GM12878 (cell line): ENCODE measurements around the gene FKBP8. TPM values are rescaled to one million over a fixed set of nuclear protein-coding genes. Genes with fewer than 3 reads are reported as not detected.

Experiments
- ATAC-seq: fragments of 200-7000 bp; cut with Tn5 transposase; 3 replicates; pipeline ENCODE4 v1.9.1; 2020; ENCODE audit warnings: mild to moderate bottlenecking, moderate library complexity
- BruUV-seq: library from RNA; stranded (reverse); fragments of 400-500 nt; replicated peaks from 2 replicates; lab custom pipeline; 2021; lab: Mats Ljungman, UMichigan
- CTCF ChIA-PET: fragments of 300-600 bp; sonication (Branson Sonifier 250); formaldehyde crosslinking; extraction: SDS; loops from one replicate; lab custom pipeline; 2021; ENCODE audit warnings: inconsistent platforms; lab: Yijun Ruan, JAX
- POLR2A ChIA-PET: fragments of 350-600 bp; formaldehyde crosslinking; extraction: SDS; loops from one replicate; lab custom pipeline; 2021; ENCODE audit warnings: inconsistent platforms; lab: Charles Lee
- RAD21 ChIA-PET: fragments of 300-600 bp; sonication (Branson Sonifier 250); formaldehyde crosslinking; loops from one replicate; lab custom pipeline; 2023; ENCODE audit warnings: antibody characterized with exemption; ENCODE audit not compliant: unreplicated experiment; lab: Charles Lee
- SMC1A ChIA-PET: fragments of 300-600 bp; sonication (Branson Sonifier 250); formaldehyde crosslinking; loops from one replicate; lab custom pipeline; 2023; ENCODE audit not compliant: unreplicated experiment, uncharacterized antibody; lab: Charles Lee
- DNase-seq: peaks from one replicate; pipeline ENCODE4 v3.0.0-alpha.2; 2011; ENCODE audit warnings: low read depth, low spot score
- FAIRE-seq: peaks from 3 replicates; lab custom pipeline; 2011; peaks lifted over from hg19 to GRCh38; lab: Jason Lieb, UNC
- H2AFZ ChIP-seq: 2 replicates; pipeline ENCODE4 v1.6.0; 2011; ENCODE audit warnings: low read depth, low read length, control low read depth; ENCODE audit not compliant: control insufficient read depth
- H3K27ac ChIP-seq: 2 replicates; pipeline ENCODE4 v1.5.1; 2011; ENCODE audit warnings: control low read depth; ENCODE audit not compliant: control insufficient read depth, insufficient read depth
- H3K27me3 ChIP-seq, 2 experiments: replicated peaks in 1 of 2; 2 replicates each; pipeline versions ENCODE4 v1.6.0 to v1.6.1; 2011; ENCODE audit warnings: low read length in 1 of 2; ENCODE audit not compliant: control insufficient read depth in 2 of 2, insufficient read depth in 2 of 2
- H3K36me3 ChIP-seq, 2 experiments: 2 replicates each; pipeline ENCODE4 v1.5.1; 2011; ENCODE audit warnings: low read length in 1 of 2; ENCODE audit not compliant: control insufficient read depth in 2 of 2, insufficient read depth in 2 of 2
- H3K4me1 ChIP-seq: 2 replicates; pipeline ENCODE4 v1.6.1; 2011; ENCODE audit warnings: mild to moderate bottlenecking, low read length, moderate library complexity, mixed read lengths; ENCODE audit not compliant: control insufficient read depth, insufficient read depth
- H3K4me2 ChIP-seq: 2 replicates; pipeline ENCODE4 v1.6.0; 2011; ENCODE audit warnings: control low read depth; ENCODE audit not compliant: control insufficient read depth, insufficient read depth
- H3K4me3 ChIP-seq: fragments of 200-600 bp; sonication (generic); 2 replicates; pipeline ENCODE4 v1.5.1; 2016
- H3K79me2 ChIP-seq: 2 replicates; pipeline ENCODE4 v1.6.0; 2011; ENCODE audit warnings: low read length; ENCODE audit not compliant: control insufficient read depth, insufficient read depth
- H3K9ac ChIP-seq: 2 replicates; pipeline ENCODE4 v1.8.0; 2011; ENCODE audit warnings: low read length, control low read depth, mixed read lengths; ENCODE audit not compliant: control insufficient read depth, insufficient read depth
- H3K9me3 ChIP-seq: replicated peaks from 3 replicates; pipeline ENCODE4 v1.5.1; 2011; ENCODE audit warnings: mild to moderate bottlenecking, low read length; ENCODE audit not compliant: control insufficient read depth, insufficient read depth
- H4K20me1 ChIP-seq: 2 replicates; pipeline ENCODE4 v1.6.0; 2011; ENCODE audit not compliant: control insufficient read depth, insufficient read depth
- ASH2L ChIP-seq: fragments of 300-600, 200-600 bp; sonication (generic); IDR thresholded peaks from 2 replicates; pipeline ENCODE4 v1.6.1; 2017; ENCODE audit warnings: low read depth, mild to moderate bottlenecking, borderline replicate concordance
- BCL3 ChIP-seq: IDR thresholded peaks from 2 replicates; pipeline ENCODE4 v1.6.1; 2011; ENCODE audit warnings: borderline replicate concordance, low read depth, mild to moderate bottlenecking, moderate library complexity, low read length; ENCODE audit not compliant: insufficient read depth, poor library complexity, severe bottlenecking
- BRCA1 ChIP-seq: IDR thresholded peaks from 2 replicates; pipeline ENCODE4 v1.6.1; 2011; ENCODE audit warnings: low read depth, low read length, improper control_type of control experiment
- EED ChIP-seq: sonication (generic); IDR thresholded peaks from 2 replicates; pipeline ENCODE4 v1.6.1; 2016; ENCODE audit warnings: antibody characterized with exemption, low read depth
- ETV6 ChIP-seq, 2 experiments: fragments of 450-650 bp in 1 of 2; IDR thresholded peaks in 1 of 2; conservative IDR thresholded peaks in 1 of 2; 2 replicates each; pipeline ENCODE4 v1.6.1; 2014; ENCODE audit warnings: antibody characterized with exemption in 1 of 2, borderline replicate concordance in 1 of 2, low read depth in 1 of 2, mild to moderate bottlenecking in 1 of 2, moderate library complexity in 1 of 2
- HDGF ChIP-seq: fragments of 450-650 bp; IDR thresholded peaks from 2 replicates; pipeline ENCODE4 v1.6.1; 2016; ENCODE audit warnings: antibody characterized with exemption
- RCOR1 ChIP-seq: conservative IDR thresholded peaks from 2 replicates; pipeline ENCODE4 v1.6.1; 2012; ENCODE audit warnings: low read depth, low read length, improper control_type of control experiment
- SMAD5 ChIP-seq: IDR thresholded peaks from 2 replicates; pipeline ENCODE4 v1.6.1; 2016; ENCODE audit warnings: antibody characterized with exemption, low read depth
- SP1 ChIP-seq: IDR thresholded peaks from one replicate; pipeline ENCODE4 v1.6.1; 2011; ENCODE audit warnings: low read depth, low read length
- USF1 ChIP-seq: IDR thresholded peaks from 2 replicates; pipeline ENCODE4 v1.6.1; 2011; ENCODE audit warnings: borderline replicate concordance, low read depth, mild to moderate bottlenecking, moderate library complexity, mixed read lengths, low read length; ENCODE audit not compliant: insufficient read depth; ENCODE audit errors: extremely low read length
- WGBS: methylation state at CpG from one replicate; pipeline ENCODE4 v1.1.6; 2016; ENCODE audit warnings: low lambda C conversion rate; ENCODE audit not compliant: insufficient replicate concordance, insufficient coverage; ENCODE audit errors: missing lambda C conversion rate; 5-methylcytosine and 5-hydroxymethylcytosine counted together
- in situ Hi-C: fragments of 300-500 bp; cut with MboI; formaldehyde crosslinking; loops from 9 replicates; pipeline ENCODE4 v1.14.3; 2018; ENCODE audit warnings: mixed read lengths
- intact Hi-C: fragments of 100-400 bp; cut with micrococcal nuclease; formaldehyde crosslinking; loops from one replicate; pipeline ENCODE4 v1.14.2; 2022; ENCODE audit not compliant: unreplicated experiment
- polyA plus RNA-seq, 11 experiments: library from polyadenylated mRNA; depleted of rRNA in 4 of 11; unstranded in 6 of 11; stranded (reverse) in 5 of 11; fragments of >200 nt; fragmentation: Nextera tagmentation in 4 of 11; fragmentation: Illumina TruSeq in 1 of 11; extraction: Ambion mirVana in 4 of 11; extraction: Trizol in 1 of 11; gene quantifications; 1 replicate in 1 of 11; 2 replicates in 10 of 11; pipeline versions ENCODE4 v1.2.1 to v1.2.3, GENCODE V29; 2011 to 2016; ENCODE audit warnings: inconsistent platforms in 2 of 11, missing spikeins in 2 of 11, low read depth in 1 of 11
- total RNA-seq, 4 experiments: library from RNA; depleted of rRNA in 3 of 4; stranded (reverse); fragments of >200 nt in 3 of 4; fragmentation: Illumina TruSeq in 1 of 4; extraction: Trizol in 1 of 4; gene quantifications; 2 replicates each; pipeline versions ENCODE4 v1.2.1 to v1.2.3, GENCODE V29; 2013 to 2021
- TF ChIP-seq, protein P1 (sequence below): fragments of 450-650 bp; IDR thresholded peaks from 2 replicates; pipeline ENCODE4 v1.6.1; 2017; ENCODE audit warnings: mild to moderate bottlenecking

The FKBP8 gene
- total and polyA plus RNA-seq, 10 of the 15 experiments (the other 5 are each of a cell fraction or from before 2014, with no cell fraction given) = 0.13 to 205 (median 95.4) TPM

GRCh38 chr19:18519962-18520847, 23.2 kb downstream of the FKBP8 start (continued):
- TF ChIP-seq BCL3 (no peak), ETV6 (conservative IDR thresholded peaks at IDR 0.05 in 1 of 2, IDR thresholded peaks at IDR 0.05 in 1 of 2; ENCODE audit: borderline replicate concordance in 1 of 2, low read depth in 1 of 2) (no peak)

GRCh38 chr19:18518639-18519038, 24.7 kb downstream of the FKBP8 start:
- Histone ChIP-seq H3K9ac (no peak overlapping the region), H2AFZ (no peak overlapping the region), H4K20me1 (peaks cover 4% of the 10 kb centered on the region), H3K27me3 (no peaks in the 10 kb centered on the region), H3K9me3 (no peaks in the 10 kb centered on the region), H3K27ac (no peak overlapping the region), H3K4me2 (peak overlapping the region; percentile 13; the same call in 1 of the 2 replicates), H3K79me2 (peaks cover 72% of the 10 kb centered on the region), H3K4me3 (no peak overlapping the region), H3K4me1 (peaks cover 8% of the 10 kb centered on the region), H3K36me3 (no peaks in the 10 kb centered on the region; a peak in 2 of 4 replicates)
- DNase-seq (no peak), FAIRE-seq (no peak), ATAC-seq (no peak)
- ChIA-PET CTCF (interaction anchor here (0.5 to 6.5 kb wide), 8 partner anchors 12 to 328 kb away, joined by 3 to 64 read pairs (median 7); partner anchors contain the start of genes FKBP8, KXD1 and REX1BD), POLR2A (interaction anchor here (0.7 to 4.7 kb wide), 2 partner anchors 40 to 53 kb away, joined by 3 to 36 read pairs; partner anchors contain the start of gene UBA52), SMC1A (interaction anchor here (0.6 to 5.4 kb wide), 7 partner anchors 22 to 805 kb away, joined by 3 to 24 read pairs (median 4); partner anchors contain the start of genes KXD1 and REX1BD), RAD21 (interaction anchor here (0.7 to 5.1 kb wide), 3 partner anchors 22 to 54 kb away, joined by 3 to 26 read pairs (median 4); partner anchors contain the start of genes FKBP8 and UBA52)
- no peak for TF ChIP-seq SMAD5
- no peak for TF ChIP-seq BRCA1
- no peak for TF ChIP-seq HDGF
- TF ChIP-seq BCL3 = no peak
- no peak for TF ChIP-seq EED
- no peak for TF ChIP-seq USF1
- TF ChIP-seq RCOR1 = no peak
- TF ChIP-seq, protein P1, sequence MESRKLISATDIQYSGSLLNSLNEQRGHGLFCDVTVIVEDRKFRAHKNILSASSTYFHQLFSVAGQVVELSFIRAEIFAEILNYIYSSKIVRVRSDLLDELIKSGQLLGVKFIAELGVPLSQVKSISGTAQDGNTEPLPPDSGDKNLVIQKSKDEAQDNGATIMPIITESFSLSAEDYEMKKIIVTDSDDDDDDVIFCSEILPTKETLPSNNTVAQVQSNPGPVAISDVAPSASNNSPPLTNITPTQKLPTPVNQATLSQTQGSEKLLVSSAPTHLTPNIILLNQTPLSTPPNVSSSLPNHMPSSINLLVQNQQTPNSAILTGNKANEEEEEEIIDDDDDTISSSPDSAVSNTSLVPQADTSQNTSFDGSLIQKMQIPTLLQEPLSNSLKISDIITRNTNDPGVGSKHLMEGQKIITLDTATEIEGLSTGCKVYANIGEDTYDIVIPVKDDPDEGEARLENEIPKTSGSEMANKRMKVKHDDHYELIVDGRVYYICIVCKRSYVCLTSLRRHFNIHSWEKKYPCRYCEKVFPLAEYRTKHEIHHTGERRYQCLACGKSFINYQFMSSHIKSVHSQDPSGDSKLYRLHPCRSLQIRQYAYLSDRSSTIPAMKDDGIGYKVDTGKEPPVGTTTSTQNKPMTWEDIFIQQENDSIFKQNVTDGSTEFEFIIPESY = no peak
- no peak for TF ChIP-seq ASH2L
- TF ChIP-seq SP1 = no peak
- intact Hi-C loops (no loop called here), in situ Hi-C loops (no loop called here)
- 96% methylated on average over 8 of the region's 9 CpGs for WGBS
- BruUV-seq = no TSS peak
